PC-9 (cell line): ENCODE data around the gene LVRN. TPM values are rescaled to one million over a fixed set of nuclear protein-coding genes. Genes with fewer than 3 reads are reported as not detected.

Source experiments
- BruUV-seq: library from RNA; stranded (reverse); fragments of 400-500 nt; replicated peaks from 2 replicates; lab custom pipeline; 2021; lab: Mats Ljungman, UMichigan
- CTCF ChIA-PET: fragments of 300-600 bp; sonication (Branson Sonifier 250); formaldehyde crosslinking; loops from one replicate; lab custom pipeline; 2022; ENCODE audit warnings: antibody characterized with exemption; lab: Charles Lee
- POLR2A ChIA-PET: fragments of 300-600 bp; sonication (Branson Sonifier 250); formaldehyde crosslinking; loops from one replicate; lab custom pipeline; 2022; ENCODE audit warnings: antibody characterized with exemption; ENCODE audit not compliant: unreplicated experiment; lab: Charles Lee
- DNase-seq, 2 experiments: peaks; one replicate each; pipeline versions ENCODE4 v3.0.0 to v3.0.0-alpha.2; 2015 to 2022; ENCODE audit warnings: mixed read lengths in 1 of 2
- H2AFZ ChIP-seq: fragments of 200-600 bp; sonication (generic); 2 replicates; pipeline ENCODE4 v1.8.1; 2017; ENCODE audit warnings: antibody characterized with exemption
- H3F3A ChIP-seq: fragments of 200-600 bp; sonication (generic); 2 replicates; pipeline ENCODE4 v1.8.1; 2017; ENCODE audit warnings: antibody characterized with exemption, mild to moderate bottlenecking, low read depth; ENCODE audit not compliant: insufficient read depth
- H3K27ac ChIP-seq: fragments of 200-600 bp; sonication (generic); 2 replicates; pipeline ENCODE4 v1.6.1; 2016; ENCODE audit warnings: mixed run types
- H3K27me3 ChIP-seq: fragments of 200-600 bp; sonication (generic); 2 replicates; pipeline ENCODE4 v1.6.1; 2016; ENCODE audit warnings: low read depth, mixed run types; ENCODE audit not compliant: insufficient read depth
- H3K36me3 ChIP-seq: fragments of 200-600 bp; sonication (generic); 2 replicates; pipeline ENCODE4 v1.6.1; 2016; ENCODE audit warnings: low read depth, mixed run types
- H3K4me1 ChIP-seq: fragments of 200-600 bp; sonication (generic); replicated peaks from 2 replicates; pipeline ENCODE4 v1.6.1; 2016; ENCODE audit warnings: mixed run types; ENCODE audit not compliant: insufficient read depth
- H3K4me2 ChIP-seq: fragments of 200-600 bp; sonication (generic); 2 replicates; pipeline ENCODE4 v1.6.1; 2017; ENCODE audit warnings: mixed run types
- H3K4me3 ChIP-seq: fragments of 200-600 bp; sonication (generic); 2 replicates; pipeline ENCODE4 v1.6.1; 2016; ENCODE audit warnings: mixed run types
- H3K79me2 ChIP-seq: fragments of 200-600 bp; sonication (generic); 2 replicates; pipeline ENCODE4 v1.6.1; 2017; ENCODE audit warnings: low read depth, mixed run types
- H3K9me2 ChIP-seq: fragments of 200-600 bp; sonication (generic); 2 replicates; pipeline ENCODE4 v1.8.1; 2017; ENCODE audit warnings: mild to moderate bottlenecking; ENCODE audit not compliant: insufficient read depth
- H3K9me3 ChIP-seq: fragments of 200-600 bp; sonication (generic); 2 replicates; pipeline ENCODE4 v1.8.1; 2016; ENCODE audit warnings: low read depth; ENCODE audit not compliant: insufficient read depth
- H4K20me1 ChIP-seq: fragments of 200-600 bp; sonication (generic); 2 replicates; pipeline ENCODE4 v1.8.1; 2017; ENCODE audit not compliant: insufficient read depth
- EZH2 ChIP-seq: fragments of 200-600 bp; sonication (generic); IDR thresholded peaks from 2 replicates; pipeline ENCODE4 v1.8.0; 2017; ENCODE audit warnings: antibody characterized with exemption, low read depth
- intact Hi-C: fragments of 100-400 bp; cut with micrococcal nuclease; formaldehyde crosslinking; loops from one replicate; pipeline ENCODE4 v1.10.0; 2022; ENCODE audit not compliant: unreplicated experiment
- total RNA-seq: library from RNA; stranded (reverse); gene quantifications from 2 replicates; pipeline ENCODE4 v1.2.3, GENCODE V29; 2021
- TF ChIP-seq, protein P1 (sequence below): fragments of 200-600 bp; sonication (generic); conservative IDR thresholded peaks from 2 replicates; pipeline ENCODE4 v1.6.1; 2017; ENCODE audit warnings: mixed run types, antibody characterized with exemption, mild to moderate bottlenecking, moderate library complexity

Gene LVRN
- total RNA-seq, 1 experiment from 2014 or later, result 0.79 TPM

- no peaks in the 10 kb centered on the region for H3F3A ChIP-seq
- intact Hi-C loops, result no loop called here
- H3K27ac ChIP-seq, result no peak overlapping the region
- no TSS peak for BruUV-seq
- no peak overlapping the region for H3K4me2 ChIP-seq
- no peak overlapping the region for H2AFZ ChIP-seq
- ChIA-PET POLR2A (no interaction called here), CTCF (no interaction called here)
- H3K79me2 ChIP-seq, result no peaks in the 10 kb centered on the region
- no peaks in the 10 kb centered on the region for H3K36me3 ChIP-seq
- H3K27me3 ChIP-seq, result no peaks in the 10 kb centered on the region
- no peaks in the 10 kb centered on the region for H3K9me3 ChIP-seq
- no peaks in the 10 kb centered on the region for H3K4me1 ChIP-seq
- H3K4me3 ChIP-seq, result no peak overlapping the region
- H3K9me2 ChIP-seq, result no peaks in the 10 kb centered on the region
- no peak for DNase-seq
- TF ChIP-seq, protein P1, sequence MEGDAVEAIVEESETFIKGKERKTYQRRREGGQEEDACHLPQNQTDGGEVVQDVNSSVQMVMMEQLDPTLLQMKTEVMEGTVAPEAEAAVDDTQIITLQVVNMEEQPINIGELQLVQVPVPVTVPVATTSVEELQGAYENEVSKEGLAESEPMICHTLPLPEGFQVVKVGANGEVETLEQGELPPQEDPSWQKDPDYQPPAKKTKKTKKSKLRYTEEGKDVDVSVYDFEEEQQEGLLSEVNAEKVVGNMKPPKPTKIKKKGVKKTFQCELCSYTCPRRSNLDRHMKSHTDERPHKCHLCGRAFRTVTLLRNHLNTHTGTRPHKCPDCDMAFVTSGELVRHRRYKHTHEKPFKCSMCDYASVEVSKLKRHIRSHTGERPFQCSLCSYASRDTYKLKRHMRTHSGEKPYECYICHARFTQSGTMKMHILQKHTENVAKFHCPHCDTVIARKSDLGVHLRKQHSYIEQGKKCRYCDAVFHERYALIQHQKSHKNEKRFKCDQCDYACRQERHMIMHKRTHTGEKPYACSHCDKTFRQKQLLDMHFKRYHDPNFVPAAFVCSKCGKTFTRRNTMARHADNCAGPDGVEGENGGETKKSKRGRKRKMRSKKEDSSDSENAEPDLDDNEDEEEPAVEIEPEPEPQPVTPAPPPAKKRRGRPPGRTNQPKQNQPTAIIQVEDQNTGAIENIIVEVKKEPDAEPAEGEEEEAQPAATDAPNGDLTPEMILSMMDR, result no peak
- TF ChIP-seq EZH2, result no peak
- H4K20me1 ChIP-seq, result no peaks in the 10 kb centered on the region
Observed at GRCh38 chr5:115952588-115952987, 9.7 kb upstream of the LVRN start.

DNA sequence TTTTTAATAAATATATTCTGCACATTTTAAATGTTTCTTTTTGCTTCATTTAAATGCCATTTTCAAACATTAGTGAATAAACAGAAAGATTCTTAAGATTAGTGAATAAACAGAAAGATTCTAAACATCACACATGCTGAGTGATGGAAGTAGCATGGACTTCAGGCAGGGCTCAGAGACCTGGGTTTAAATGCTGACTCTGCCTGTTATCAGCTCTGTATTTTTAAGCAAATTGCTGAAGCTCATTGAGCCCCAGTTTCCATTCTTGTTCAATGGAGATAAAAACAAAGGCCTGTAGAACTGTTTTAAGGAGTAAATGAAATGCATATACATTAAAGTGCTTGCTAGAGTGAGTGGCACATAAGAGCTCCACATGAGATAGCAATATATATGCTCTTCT, 8.1 kb upstream of the LVRN start:
- Histone ChIP-seq H3K4me1 (no peaks in the 10 kb centered on the region), H3K36me3 (no peaks in the 10 kb centered on the region), H4K20me1 (no peaks in the 10 kb centered on the region), H3K79me2 (no peaks in the 10 kb centered on the region), H3K9me3 (no peaks in the 10 kb centered on the region), H3K27ac (no peak overlapping the region), H3K4me2 (no peak overlapping the region), H3K27me3 (no peaks in the 10 kb centered on the region), H3F3A (no peaks in the 10 kb centered on the region), H2AFZ (no peak overlapping the region), H3K4me3 (no peak overlapping the region), H3K9me2 (no peaks in the 10 kb centered on the region)
- ChIA-PET POLR2A (no interaction called here), CTCF (no interaction called here)
- no peak for DNase-seq
- intact Hi-C loops, result no loop called here
- no TSS peak for BruUV-seq
- TF ChIP-seq, protein P1, result no peak
- TF ChIP-seq EZH2, result no peak

GRCh38 chr5:115956957-115957356, 5.3 kb upstream of the LVRN start:
- TF ChIP-seq, protein P1, result no peak
- no peak for TF ChIP-seq EZH2
- Histone ChIP-seq H3K79me2 (no peaks in the 10 kb centered on the region), H3K4me3 (no peak overlapping the region), H3K4me2 (no peak overlapping the region), H3K27ac (no peak overlapping the region), H3K9me2 (no peaks in the 10 kb centered on the region), H3K4me1 (no peaks in the 10 kb centered on the region), H3K9me3 (no peaks in the 10 kb centered on the region), H2AFZ (no peak overlapping the region), H4K20me1 (no peaks in the 10 kb centered on the region), H3F3A (no peaks in the 10 kb centered on the region), H3K27me3 (no peaks in the 10 kb centered on the region), H3K36me3 (no peaks in the 10 kb centered on the region)
- no peak for DNase-seq
- POLR2A ChIA-PET, result no interaction called here
- intact Hi-C loops, result no loop called here
- BruUV-seq, result no TSS peak
- CTCF ChIA-PET, result no interaction called here
